Measurements from ENCODE around the gene CDC73. TPM values are rescaled to one million over a fixed set of nuclear protein-coding genes. Genes with fewer than 3 reads are reported as not detected.

Gene CDC73
- total RNA-seq, 2 experiments from 2014 or later: 12.9 to 50.0 TPM

- DNase-seq (ENCODE audit: low spot score): no peak
- H4K20me1 ChIP-seq (ENCODE audit: insufficient read depth, low read length): no peaks in the 10 kb centered on the region
- H3K4me2 ChIP-seq (ENCODE audit: low read length): no peak overlapping the region
- H3K27ac ChIP-seq (ENCODE audit: low read depth, low read length, poor library complexity, severe bottlenecking): no peak overlapping the region
- no peaks in the 10 kb centered on the region for H3K79me2 ChIP-seq (ENCODE audit: insufficient read depth, low read depth, low read length)
- intact Hi-C loops (cut with micrococcal nuclease; ENCODE audit: unreplicated experiment): no loop called here
- no peaks in the 10 kb centered on the region for H3K9me3 ChIP-seq (ENCODE audit: low read length)
- no peak for TF ChIP-seq CTCF (conservative IDR thresholded peaks at IDR 0.05; ENCODE audit: low read length)
- TF ChIP-seq EZH2phosphoT487 (IDR thresholded peaks at IDR 0.05; ENCODE audit: borderline replicate concordance, low read depth, low read length): no peak
- POLR2A ChIA-PET: interaction anchor here (0.6 to 1.4 kb wide), 4 partner anchors 8 to 94 kb away, joined by 3 to 6 read pairs (median 4); partner anchors contain the start of gene GLRX2
- peak overlapping the region; percentile 14 for H2AFZ ChIP-seq (ENCODE audit: low read length)
- BruUV-seq (replicated peaks): no TSS peak
- H3K4me1 ChIP-seq (ENCODE audit: insufficient read depth, low read length, poor library complexity, severe bottlenecking): no peaks in the 10 kb centered on the region
- H3K9me2 ChIP-seq (ENCODE audit: insufficient read depth, low read length): no peaks in the 10 kb centered on the region
- H3K4me3 ChIP-seq (ENCODE audit: low read depth, low read length, poor library complexity, severe bottlenecking): no peak overlapping the region
- CTCF ChIA-PET (ENCODE audit: unreplicated experiment): no interaction called here
- H3K36me3 ChIP-seq (ENCODE audit: insufficient read depth, low read length): no peaks in the 10 kb centered on the region
Observed at GRCh38 chr1:193113258-193113991, 8.4 kb upstream of the CDC73 start.

GRCh38 chr1:193113992-193114332 lies 7.9 kb upstream of the CDC73 start:
- TF ChIP-seq EZH2phosphoT487 (IDR thresholded peaks at IDR 0.05; ENCODE audit: borderline replicate concordance, low read depth, low read length) (no peak), CTCF (conservative IDR thresholded peaks at IDR 0.05; ENCODE audit: low read length) (no peak)
- no peak overlapping the region for H3K27ac ChIP-seq (ENCODE audit: low read depth, low read length, poor library complexity, severe bottlenecking)
- ChIA-PET CTCF (ENCODE audit: unreplicated experiment) (no interaction called here), POLR2A (interaction anchor here (1.0 to 1.4 kb wide), 3 partner anchors 9 to 94 kb away, joined by 3 to 4 read pairs (median 3); no protein-coding TSS in a partner anchor)
- intact Hi-C loops (cut with micrococcal nuclease; ENCODE audit: unreplicated experiment): no loop called here
- peak overlapping the region; percentile 4; the same call in 1 of the 2 replicates for H2AFZ ChIP-seq (ENCODE audit: low read length)
- H3K4me1 ChIP-seq (ENCODE audit: insufficient read depth, low read length, poor library complexity, severe bottlenecking): no peaks in the 10 kb centered on the region
- no peaks in the 10 kb centered on the region for H3K9me3 ChIP-seq (ENCODE audit: low read length)
- no peak for DNase-seq (ENCODE audit: low spot score)
- H3K9me2 ChIP-seq (ENCODE audit: insufficient read depth, low read length): no peaks in the 10 kb centered on the region
- no peaks in the 10 kb centered on the region for H3K79me2 ChIP-seq (ENCODE audit: insufficient read depth, low read depth, low read length)
- no peak overlapping the region for H3K4me2 ChIP-seq (ENCODE audit: low read length)
- no TSS peak for BruUV-seq (replicated peaks)
- no peak overlapping the region for H3K4me3 ChIP-seq (ENCODE audit: low read depth, low read length, poor library complexity, severe bottlenecking)
- H4K20me1 ChIP-seq (ENCODE audit: insufficient read depth, low read length): no peaks in the 10 kb centered on the region
- no peaks in the 10 kb centered on the region for H3K36me3 ChIP-seq (ENCODE audit: insufficient read depth, low read length)

GRCh38 chr1:193114485-193115095 lies 7.2 kb upstream of the CDC73 start:
- Histone ChIP-seq H3K9me2 (ENCODE audit: insufficient read depth, low read length) (no peaks in the 10 kb centered on the region), H3K9me3 (ENCODE audit: low read length) (no peaks in the 10 kb centered on the region), H4K20me1 (ENCODE audit: insufficient read depth, low read length) (no peaks in the 10 kb centered on the region), H2AFZ (ENCODE audit: low read length) (peak overlapping the region; percentile 4; the same call in 1 of the 2 replicates), H3K4me3 (ENCODE audit: low read depth, low read length, poor library complexity, severe bottlenecking) (no peak overlapping the region), H3K27ac (ENCODE audit: low read depth, low read length, poor library complexity, severe bottlenecking) (no peak overlapping the region), H3K4me1 (ENCODE audit: insufficient read depth, low read length, poor library complexity, severe bottlenecking) (no peaks in the 10 kb centered on the region), H3K36me3 (ENCODE audit: insufficient read depth, low read length) (no peaks in the 10 kb centered on the region), H3K4me2 (ENCODE audit: low read length) (no peak overlapping the region), H3K79me2 (ENCODE audit: insufficient read depth, low read depth, low read length) (no peaks in the 10 kb centered on the region)
- DNase-seq (ENCODE audit: low spot score): no peak
- intact Hi-C loops (cut with micrococcal nuclease; ENCODE audit: unreplicated experiment): no loop called here
- TF ChIP-seq EZH2phosphoT487 (IDR thresholded peaks at IDR 0.05; ENCODE audit: borderline replicate concordance, low read depth, low read length) (no peak), CTCF (conservative IDR thresholded peaks at IDR 0.05; ENCODE audit: low read length) (no peak)
- ChIA-PET POLR2A (no interaction called here), CTCF (ENCODE audit: unreplicated experiment) (no interaction called here)
- BruUV-seq (replicated peaks): no TSS peak
